Gastrocnemius medialis (tissue), 4 donors: ENCODE data around the gene C3orf33. TPM values are rescaled to one million over a fixed set of nuclear protein-coding genes. Genes with fewer than 3 reads are reported as not detected.

ENCODE experiments used
- ATAC-seq, 2 donors: fragments of 150-250 bp; one replicate each; pipeline ENCODE4 v1.9.1; 2016
- DNase-seq, 2 donors: peaks; one replicate each; pipeline ENCODE4 v3.0.0-alpha.2; 2019
- H3K27ac ChIP-seq, 4 donors: fragments of 200-600 bp; sonication (generic); 1 replicate in 1 of 4; 2 replicates in 3 of 4; pipeline ENCODE4 v1.5.1; 2016 to 2018; ENCODE audit warnings: mild to moderate bottlenecking in 2 of 4, moderate library complexity in 1 of 4
- H3K27me3 ChIP-seq, 3 donors: fragments of 200-600 bp; sonication (generic) in 2 of 3; 1 replicate in 1 of 3; 2 replicates in 2 of 3; pipeline versions ENCODE4 v1.5.1 to v1.6.0; 2016 to 2019; ENCODE audit warnings: mild to moderate bottlenecking in 1 of 3, moderate library complexity in 1 of 3
- H3K36me3 ChIP-seq, 2 donors: fragments of 200-600 bp; sonication (generic) in 1 of 2; one replicate each; pipeline ENCODE4 v1.5.1; 2017 to 2018
- H3K4me1 ChIP-seq, 2 donors: fragments of 200-600 bp; sonication (generic) in 1 of 2; one replicate each; pipeline ENCODE4 v1.5.1; 2016 to 2017; ENCODE audit warnings: mild to moderate bottlenecking in 2 of 2
- H3K4me3 ChIP-seq, 4 donors: fragments of 200-600 bp; sonication (generic) in 3 of 4; 1 replicate in 1 of 4; 2 replicates in 3 of 4; pipeline ENCODE4 v1.5.1; 2016 to 2019; ENCODE audit warnings: mild to moderate bottlenecking in 2 of 4
- H3K9me3 ChIP-seq, 3 donors: fragments of 200-600 bp; sonication (generic) in 2 of 3; 1 replicate in 1 of 3; 2 replicates in 2 of 3; pipeline ENCODE4 v1.5.1; 2016 to 2019
- CTCF ChIP-seq, 5 experiments: fragments of 450-650 bp in 3 of 5; fragments of 200-600 bp in 2 of 5; sonication (generic) in 2 of 5; IDR thresholded peaks in 4 of 5; conservative IDR thresholded peaks in 1 of 5; 1 replicate in 4 of 5; 2 replicates in 1 of 5; pipeline ENCODE4 v1.5.1; 2016 to 2019; ENCODE audit warnings: antibody characterized with exemption in 5 of 5, mild to moderate bottlenecking in 3 of 5, moderate library complexity in 3 of 5
- POLR2A ChIP-seq, 2 donors: fragments of 450-650 bp; IDR thresholded peaks; one replicate each; pipeline ENCODE4 v1.6.1; 2017; ENCODE audit warnings: antibody characterized with exemption in 2 of 2, mild to moderate bottlenecking in 2 of 2, moderate library complexity in 2 of 2
- in situ Hi-C, 4 donors: fragments of 200-750 bp; cut with MboI; loops; one replicate each; pipeline versions ENCODE4 v1.15.0 to v1.8.0; 2017; ENCODE audit warnings: low sequenced_read_pairs in 4 of 4
- intact Hi-C: fragments of 100-400 bp; cut with DNase I; formaldehyde crosslinking; loops from one replicate; pipeline ENCODE4 v1.15.1; 2023; ENCODE audit warnings: low total_unique reads
- total RNA-seq, 4 donors: library from RNA; depleted of rRNA; stranded (reverse); fragments of >200 nt; gene quantifications; one replicate each; pipeline versions ENCODE4 v1.1.0 to v1.2.3, GENCODE V29; 2016

Gene C3orf33
- total RNA-seq, 4 donors from 2014 or later, result 1.4 to 6.1 (median 3.9) TPM

GRCh38 chr3:155742349-155742965 is 63.6 kb downstream of the C3orf33 start:
- Histone ChIP-seq H3K4me1 (peaks cover 8 to 16% of the 10 kb centered on the region in 2 donors), H3K27me3 (peaks cover 25 to 34% (median 29%) of the 10 kb centered on the region in 3 donors), H3K9me3 (no peaks in the 10 kb centered on the region), H3K36me3 (no peaks in the 10 kb centered on the region), H3K4me3 (no peak overlapping the region), H3K27ac (no peak overlapping the region)
- intact Hi-C loops, result no loop called here
- in situ Hi-C loops, result no loop called here
- TF ChIP-seq CTCF (IDR thresholded peaks at IDR 0.05 in 4 of 5, conservative IDR thresholded peaks at IDR 0.05 in 1 of 5), result no peak
- no peak for TF ChIP-seq POLR2A (IDR thresholded peaks at IDR 0.05)
- DNase-seq (no peak), ATAC-seq (no peak)

GRCh38 chr3:155741603-155742002 is 64.5 kb downstream of the C3orf33 start:
- Histone ChIP-seq H3K9me3 (no peaks in the 10 kb centered on the region), H3K4me3 (no peak overlapping the region), H3K4me1 (peaks cover 8 to 16% of the 10 kb centered on the region in 2 donors), H3K27me3 (peaks cover 25 to 34% (median 29%) of the 10 kb centered on the region in 3 donors), H3K27ac (no peak overlapping the region), H3K36me3 (no peaks in the 10 kb centered on the region)
- TF ChIP-seq POLR2A (IDR thresholded peaks at IDR 0.05) (no peak), CTCF (IDR thresholded peaks at IDR 0.05 in 4 of 5, conservative IDR thresholded peaks at IDR 0.05 in 1 of 5) (no peak)
- DNase-seq (no peak), ATAC-seq (no peak)
- intact Hi-C loops, result no loop called here
- in situ Hi-C loops, result no loop called here

DNA sequence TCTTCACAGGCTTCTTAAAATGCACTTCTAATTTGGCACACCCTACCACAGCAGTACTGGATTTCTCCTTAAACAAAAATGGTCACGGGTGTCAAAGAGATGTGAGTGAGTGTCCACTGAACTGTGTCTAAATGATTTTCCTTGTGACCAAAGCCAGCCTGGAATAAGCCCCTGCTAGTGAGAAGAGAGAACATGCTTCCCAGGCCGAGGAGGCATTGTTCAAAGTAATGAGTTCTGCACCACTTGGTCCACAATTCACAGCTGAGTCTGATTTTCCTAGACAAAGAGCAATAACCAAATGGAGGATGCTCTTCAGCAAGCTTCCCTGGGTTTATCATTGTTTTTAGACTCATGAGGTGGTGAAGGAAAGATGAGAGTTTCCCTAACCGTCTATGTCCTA is 65.0 kb downstream of the C3orf33 start:
- H3K27me3 ChIP-seq, result peaks cover 25 to 34% (median 29%) of the 10 kb centered on the region in 3 donors
- no peak overlapping the region for H3K4me3 ChIP-seq
- no peak for DNase-seq
- no peaks in the 10 kb centered on the region for H3K36me3 ChIP-seq
- no peak for ATAC-seq
- intact Hi-C loops, result no loop called here
- TF ChIP-seq CTCF (IDR thresholded peaks at IDR 0.05 in 4 of 5, conservative IDR thresholded peaks at IDR 0.05 in 1 of 5), result no peak
- TF ChIP-seq POLR2A (IDR thresholded peaks at IDR 0.05), result no peak
- in situ Hi-C loops, result no loop called here
- H3K9me3 ChIP-seq, result no peaks in the 10 kb centered on the region
- H3K27ac ChIP-seq, result no peak overlapping the region
- H3K4me1 ChIP-seq, result peaks cover 8 to 16% of the 10 kb centered on the region in 2 donors

- Histone ChIP-seq H3K27me3 (peaks cover 23 to 31% (median 25%) of the 10 kb centered on the region in 3 donors), H3K36me3 (no peaks in the 10 kb centered on the region), H3K27ac (no peak overlapping the region), H3K9me3 (no peaks in the 10 kb centered on the region), H3K4me3 (no peak overlapping the region), H3K4me1 (peaks cover 4 to 5% of the 10 kb centered on the region in 2 donors)
- no peak for DNase-seq
- ATAC-seq, result no peak
- intact Hi-C loops, result no loop called here
- in situ Hi-C loops, result no loop called here
- TF ChIP-seq POLR2A (IDR thresholded peaks at IDR 0.05) (no peak), CTCF (IDR thresholded peaks at IDR 0.05 in 4 of 5, conservative IDR thresholded peaks at IDR 0.05 in 1 of 5) (no peak)
These were observed 66.9 kb downstream of the C3orf33 start for GRCh38 chr3:155739154-155739553.
